CD14-positive monocyte (primary cell): Measurements from ENCODE around the gene ACSF3. TPM values are rescaled to one million over a fixed set of nuclear protein-coding genes. Genes with fewer than 3 reads are reported as not detected.
"Not testable (repeated sequence)": the region's sequence is repeated elsewhere in the genome, so short reads cannot be mapped to it uniquely, and the experiment has no call there.

Experiments
- DNase-seq, 3 donors: peaks; one replicate each; pipeline ENCODE4 v3.0.0-alpha.2; 2011 to 2022
- H2AFZ ChIP-seq: 2 replicates; pipeline ENCODE4 v1.6.0; 2012; ENCODE audit warnings: mild to moderate bottlenecking, low read depth, low read length, inconsistent platforms; ENCODE audit not compliant: insufficient read depth, poor library complexity, severe bottlenecking
- H3K27ac ChIP-seq, 2 donors: 1 replicate in 1 of 2; 2 replicates in 1 of 2; pipeline ENCODE4 v1.5.1; 2012 to 2013; ENCODE audit warnings: low read length in 2 of 2, control low read depth in 1 of 2, inconsistent platforms in 1 of 2, low read depth in 1 of 2, mild to moderate bottlenecking in 1 of 2
- H3K27me3 ChIP-seq, 2 donors: one replicate each; pipeline versions ENCODE4 v1.6.0 to v1.6.1; 2011 to 2013; ENCODE audit warnings: low read length in 2 of 2; ENCODE audit not compliant: control insufficient read depth in 2 of 2, insufficient read depth in 2 of 2
- H3K36me3 ChIP-seq, 2 donors: replicated peaks in 1 of 2; 1 replicate in 1 of 2; 2 replicates in 1 of 2; pipeline versions ENCODE4 v1.5.1 to v1.6.1; 2012 to 2013; ENCODE audit warnings: low read length in 2 of 2, control low read depth in 1 of 2, inconsistent platforms in 1 of 2, mild to moderate bottlenecking in 1 of 2; ENCODE audit not compliant: insufficient read depth in 2 of 2, control insufficient read depth in 1 of 2
- H3K4me1 ChIP-seq, 2 donors: 1 replicate in 1 of 2; 2 replicates in 1 of 2; pipeline versions ENCODE4 v1.5.1 to v1.6.1; 2012 to 2013; ENCODE audit warnings: low read length in 2 of 2, control low read depth in 1 of 2, inconsistent platforms in 1 of 2, mild to moderate bottlenecking in 1 of 2, moderate library complexity in 1 of 2; ENCODE audit not compliant: insufficient read depth in 2 of 2, control insufficient read depth in 1 of 2
- H3K4me2 ChIP-seq: replicated peaks from 2 replicates; pipeline ENCODE3; 2012; ENCODE audit warnings: low read length, moderate library complexity, mild to moderate bottlenecking; ENCODE audit not compliant: poor library complexity, severe bottlenecking; ENCODE audit errors: extremely low read depth
- H3K4me3 ChIP-seq, 3 experiments: fragments of 200-600 bp in 1 of 3; sonication (generic) in 1 of 3; replicated peaks in 1 of 3; 1 replicate in 2 of 3; 2 replicates in 1 of 3; pipeline ENCODE4 v1.5.1; 2011 to 2013; ENCODE audit warnings: low read length in 3 of 3, mild to moderate bottlenecking in 3 of 3, control low read depth in 2 of 3, low read depth in 2 of 3, inconsistent platforms in 1 of 3, moderate library complexity in 1 of 3
- H3K79me2 ChIP-seq: 2 replicates; pipeline ENCODE4 v1.6.0; 2012; ENCODE audit warnings: mild to moderate bottlenecking, control low read depth, inconsistent platforms, low read length, moderate library complexity; ENCODE audit not compliant: insufficient read depth
- H3K9ac ChIP-seq: 2 replicates; pipeline ENCODE4 v1.6.0; 2017; ENCODE audit warnings: low read length, mild to moderate bottlenecking; ENCODE audit not compliant: insufficient read depth, poor library complexity, severe bottlenecking
- H3K9me3 ChIP-seq, 2 donors: replicated peaks in 1 of 2; 1 replicate in 1 of 2; 2 replicates in 1 of 2; pipeline versions ENCODE4 v1.5.1 to v1.6.1; 2012 to 2013; ENCODE audit warnings: low read length in 2 of 2, control low read depth in 1 of 2; ENCODE audit not compliant: control insufficient read depth in 1 of 2, insufficient read depth in 1 of 2
- H4K20me1 ChIP-seq: 2 replicates; pipeline ENCODE4 v1.6.0; 2012; ENCODE audit warnings: mild to moderate bottlenecking, low read length, control low read depth, moderate library complexity; ENCODE audit not compliant: insufficient read depth
- H3K27ac Mint-ChIP-seq, 7 donors: one replicate each; pipeline ENCODE4 v1.8.0; 2020; ENCODE audit warnings: mild to moderate bottlenecking in 7 of 7, mixed read lengths in 7 of 7, moderate library complexity in 6 of 7, inconsistent platforms in 2 of 7
- H3K27me3 Mint-ChIP-seq, 3 donors: one replicate each; pipeline ENCODE4 v1.8.0; 2021 to 2022; ENCODE audit warnings: low read depth in 3 of 3, mild to moderate bottlenecking in 3 of 3, mixed read lengths in 3 of 3, moderate library complexity in 3 of 3, inconsistent platforms in 1 of 3
- H3K36me3 Mint-ChIP-seq, 2 donors: one replicate each; pipeline ENCODE4 v1.8.0; 2020; ENCODE audit warnings: mixed read lengths in 2 of 2, inconsistent platforms in 1 of 2, mild to moderate bottlenecking in 1 of 2
- H3K4me1 Mint-ChIP-seq: one replicate; pipeline ENCODE4 v1.8.0; 2020; ENCODE audit warnings: mild to moderate bottlenecking, mixed read lengths
- H3K4me3 Mint-ChIP-seq, 2 donors: one replicate each; pipeline ENCODE4 v1.8.0; 2020; ENCODE audit warnings: mild to moderate bottlenecking in 2 of 2, mixed read lengths in 2 of 2, moderate library complexity in 1 of 2
- H3K9me3 Mint-ChIP-seq, 7 donors: one replicate each; pipeline ENCODE4 v1.8.0; 2020 to 2022; ENCODE audit warnings: mixed read lengths in 7 of 7, mild to moderate bottlenecking in 6 of 7, moderate library complexity in 6 of 7, inconsistent platforms in 2 of 7
- WGBS: methylation state at CpG from one replicate; pipeline ENCODE4 v1.1.5; 2013; ENCODE audit warnings: missing lambda C conversion rate; ENCODE audit not compliant: insufficient coverage; 5-methylcytosine and 5-hydroxymethylcytosine counted together
- intact Hi-C, 2 donors: fragments of 100-400 bp; cut with micrococcal nuclease; formaldehyde crosslinking; loops; one replicate each; pipeline versions ENCODE4 v1.15.0 to v1.15.1; 2023
- polyA plus RNA-seq, 3 donors: library from polyadenylated mRNA; depleted of rRNA in 1 of 3; unstranded in 2 of 3; stranded (reverse) in 1 of 3; fragments of 300-500 nt in 2 of 3; fragments of >200 nt in 1 of 3; fragmentation: Illumina TruSeq in 2 of 3; gene quantifications; 1 replicate in 2 of 3; 2 replicates in 1 of 3; pipeline ENCODE4 v1.2.3, GENCODE V29; 2012 to 2021
- TF ChIP-seq, protein P1 (sequence below): fragments of 200-600 bp; IDR thresholded peaks from one replicate; pipeline ENCODE4 v1.8.0; 2022; ENCODE audit warnings: antibody characterized with exemption, mild to moderate bottlenecking

The ACSF3 gene
- polyA plus RNA-seq, 3 donors = 23.5 to 26.7 (median 26.4) TPM

DNA sequence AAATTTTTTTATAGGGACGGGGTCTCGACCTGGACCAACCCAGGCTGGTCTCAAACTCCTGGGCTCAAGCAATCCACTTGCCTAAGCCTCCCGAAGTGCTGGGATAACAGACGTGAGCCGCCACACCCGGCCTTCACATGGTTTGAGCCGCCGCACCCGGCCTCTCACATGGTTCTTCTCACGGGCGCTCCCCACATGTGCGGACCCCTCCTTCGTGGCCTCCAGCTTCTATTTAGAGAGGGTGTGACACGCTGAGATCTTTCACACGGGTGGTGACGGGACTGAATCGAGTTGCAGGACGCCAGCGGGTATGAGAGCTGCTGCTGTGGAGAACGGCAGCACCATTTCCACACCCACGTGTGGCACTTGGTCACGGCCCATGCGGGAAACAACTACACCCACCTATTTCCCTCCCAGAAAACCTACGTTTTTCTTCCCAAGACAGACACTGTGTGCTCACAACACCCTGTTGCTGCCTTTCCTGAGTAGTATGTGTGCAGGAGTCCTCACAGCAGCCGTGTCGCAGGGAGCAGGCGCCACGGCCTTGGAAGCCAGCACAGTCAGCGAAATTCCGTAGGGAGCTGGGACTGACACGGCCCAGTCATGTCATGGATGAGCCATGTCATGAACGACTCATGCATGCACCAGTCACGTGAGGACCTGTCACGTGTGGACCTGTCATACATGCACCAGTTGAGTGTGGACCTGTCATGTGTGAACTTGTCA, 20.1 kb upstream of the ACSF3 start:
- no peak overlapping the region for H3K4me3 ChIP-seq
- Mint-ChIP-seq H3K4me3 (no peak overlapping the region), H3K27me3 (peaks cover 0 to 4% (median 2%) of the 10 kb centered on the region in 3 donors), H3K9me3 (peaks cover 6 to 28% (median 17%) of the 10 kb centered on the region in 7 donors), H3K36me3 (no peaks in the 10 kb centered on the region), H3K4me1 (no peaks in the 10 kb centered on the region), H3K27ac (no peak overlapping the region)
- TF ChIP-seq, protein P1, sequence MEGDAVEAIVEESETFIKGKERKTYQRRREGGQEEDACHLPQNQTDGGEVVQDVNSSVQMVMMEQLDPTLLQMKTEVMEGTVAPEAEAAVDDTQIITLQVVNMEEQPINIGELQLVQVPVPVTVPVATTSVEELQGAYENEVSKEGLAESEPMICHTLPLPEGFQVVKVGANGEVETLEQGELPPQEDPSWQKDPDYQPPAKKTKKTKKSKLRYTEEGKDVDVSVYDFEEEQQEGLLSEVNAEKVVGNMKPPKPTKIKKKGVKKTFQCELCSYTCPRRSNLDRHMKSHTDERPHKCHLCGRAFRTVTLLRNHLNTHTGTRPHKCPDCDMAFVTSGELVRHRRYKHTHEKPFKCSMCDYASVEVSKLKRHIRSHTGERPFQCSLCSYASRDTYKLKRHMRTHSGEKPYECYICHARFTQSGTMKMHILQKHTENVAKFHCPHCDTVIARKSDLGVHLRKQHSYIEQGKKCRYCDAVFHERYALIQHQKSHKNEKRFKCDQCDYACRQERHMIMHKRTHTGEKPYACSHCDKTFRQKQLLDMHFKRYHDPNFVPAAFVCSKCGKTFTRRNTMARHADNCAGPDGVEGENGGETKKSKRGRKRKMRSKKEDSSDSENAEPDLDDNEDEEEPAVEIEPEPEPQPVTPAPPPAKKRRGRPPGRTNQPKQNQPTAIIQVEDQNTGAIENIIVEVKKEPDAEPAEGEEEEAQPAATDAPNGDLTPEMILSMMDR = no peak
- H3K27ac ChIP-seq = no peak overlapping the region
- H3K4me2 ChIP-seq = no peak overlapping the region
- H3K4me1 ChIP-seq = no peaks in the 10 kb centered on the region
- WGBS = 97% methylated on average over 31 of the region's 34 CpGs
- DNase-seq = no peak
- no peaks in the 10 kb centered on the region for H3K27me3 ChIP-seq
- no peaks in the 10 kb centered on the region for H3K79me2 ChIP-seq
- intact Hi-C loops = no loop called here
- H4K20me1 ChIP-seq = no peaks in the 10 kb centered on the region
- H3K36me3 ChIP-seq = no peaks in the 10 kb centered on the region
- H2AFZ ChIP-seq = no peak overlapping the region
- no peak overlapping the region for H3K9ac ChIP-seq
- peaks cover 0 to 29% of the 10 kb centered on the region in 2 donors for H3K9me3 ChIP-seq

DNA sequence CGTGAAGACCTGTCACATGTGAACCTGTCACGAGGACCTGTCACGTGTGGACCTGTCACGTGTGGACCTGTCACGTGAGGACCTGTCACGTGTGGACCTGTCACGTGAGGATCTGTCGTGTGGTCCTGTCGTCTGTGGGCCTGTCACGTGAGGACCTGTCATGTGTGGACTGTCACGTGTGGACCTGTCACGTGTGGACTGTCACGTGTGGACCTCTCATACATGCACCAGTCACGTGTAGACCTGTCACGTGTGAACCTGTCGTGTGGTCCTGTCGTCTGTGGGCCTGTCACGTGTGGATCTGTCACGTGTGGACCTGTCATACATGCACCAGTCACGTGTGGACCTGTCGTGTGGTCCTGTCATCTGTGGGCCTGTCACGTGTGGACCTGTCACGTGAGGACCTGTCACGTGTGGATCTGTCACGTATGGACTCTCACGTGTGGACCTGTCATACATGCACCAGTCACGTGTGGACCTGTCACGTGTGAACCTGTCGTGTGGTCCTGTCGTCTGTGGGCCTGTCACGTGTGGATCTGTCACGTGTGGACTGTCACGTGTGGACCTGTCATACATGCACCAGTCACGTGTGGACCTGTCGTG, 19.5 kb upstream of the ACSF3 start:
- H3K4me3 Mint-ChIP-seq, DNase-seq, H2AFZ ChIP-seq, H3K79me2 ChIP-seq, intact Hi-C loops, H3K27me3 ChIP-seq, H3K9ac ChIP-seq, H3K27ac Mint-ChIP-seq, H4K20me1 ChIP-seq, H3K36me3 ChIP-seq, H3K4me1 ChIP-seq, H3K27ac ChIP-seq, H3K27me3 Mint-ChIP-seq, H3K4me3 ChIP-seq, H3K4me2 ChIP-seq, H3K4me1 Mint-ChIP-seq, H3K36me3 Mint-ChIP-seq: not testable (repeated sequence)
- peaks cover 0 to 29% of the 10 kb centered on the region in 2 donors for H3K9me3 ChIP-seq
- WGBS = 98% methylated on average over 29 of the region's 35 CpGs
- H3K9me3 Mint-ChIP-seq = peaks cover 6 to 28% (median 17%) of the 10 kb centered on the region in 7 donors
